Small intestine (tissue), 7 donors: ENCODE measurements around the gene UNC5C. TPM values are rescaled to one million over a fixed set of nuclear protein-coding genes. Genes with fewer than 3 reads are reported as not detected.

Experiments used
- DNase-seq, 2 donors: peaks; one replicate each; pipeline versions ENCODE4 v3.0.0 to v3.0.0-alpha.2; 2013
- FAIRE-seq: peaks from 2 replicates; lab custom pipeline; 2012; peaks lifted over from hg19 to GRCh38; lab: Jason Lieb, UNC
- H3K27ac ChIP-seq, 3 donors: one replicate each; pipeline ENCODE4 v1.5.1; 2013; ENCODE audit warnings: low read length in 2 of 3, mild to moderate bottlenecking in 2 of 3, control low read depth in 1 of 3, inconsistent platforms in 1 of 3, low read depth in 1 of 3, moderate library complexity in 1 of 3
- H3K27me3 ChIP-seq, 3 donors: one replicate each; pipeline ENCODE4 v1.6.1; 2013; ENCODE audit warnings: low read length in 3 of 3, inconsistent platforms in 1 of 3; ENCODE audit not compliant: control insufficient read depth in 3 of 3, insufficient read depth in 3 of 3
- H3K36me3 ChIP-seq, 3 donors: one replicate each; pipeline ENCODE4 v1.6.1; 2013; ENCODE audit warnings: low read length in 3 of 3, inconsistent platforms in 1 of 3, low read depth in 1 of 3, mild to moderate bottlenecking in 1 of 3, moderate library complexity in 1 of 3; ENCODE audit not compliant: control insufficient read depth in 3 of 3, insufficient read depth in 2 of 3
- H3K4me1 ChIP-seq, 3 donors: one replicate each; pipeline ENCODE4 v1.6.1; 2013; ENCODE audit warnings: low read length in 2 of 3, inconsistent platforms in 1 of 3, low read depth in 1 of 3, mild to moderate bottlenecking in 1 of 3, moderate library complexity in 1 of 3; ENCODE audit not compliant: control insufficient read depth in 3 of 3, insufficient read depth in 2 of 3
- H3K4me3 ChIP-seq, 3 donors: one replicate each; pipeline ENCODE4 v1.5.1; 2013; ENCODE audit warnings: low read length in 3 of 3, control low read depth in 1 of 3, inconsistent platforms in 1 of 3, low read depth in 1 of 3, mild to moderate bottlenecking in 1 of 3, moderate library complexity in 1 of 3
- H3K9me3 ChIP-seq, 2 donors: one replicate each; pipeline ENCODE4 v1.6.1; 2013; ENCODE audit warnings: low read depth in 1 of 2, low read length in 1 of 2; ENCODE audit not compliant: control insufficient read depth in 2 of 2, insufficient read depth in 1 of 2
- WGBS, 3 donors: extraction: QIAGEN DNeasy Blood & Tissue Kit; methylation state at CpG; one replicate each; pipeline ENCODE4 v1.1.7; 2013; 5-methylcytosine and 5-hydroxymethylcytosine counted together
- polyA plus RNA-seq, 4 donors: library from polyadenylated mRNA; stranded (reverse) in 3 of 4; unstranded in 1 of 4; fragments of 200-250 nt in 3 of 4; fragments of 120-200 nt in 1 of 4; gene quantifications; one replicate each; pipeline versions ENCODE4 v1.2.1 to v1.2.3, GENCODE V29; 2013
- donor health status: healthy with polysubstance abuse.
- donor health status: control.
- donor health status: control.
- donor health status: Bipolar disorder and iron deficiency.
- donor health status: healthy.

Gene UNC5C
- polyA plus RNA-seq, 4 donors: under 0.01 to 2.9 (median 1.1) TPM; not detected in 1

DNA sequence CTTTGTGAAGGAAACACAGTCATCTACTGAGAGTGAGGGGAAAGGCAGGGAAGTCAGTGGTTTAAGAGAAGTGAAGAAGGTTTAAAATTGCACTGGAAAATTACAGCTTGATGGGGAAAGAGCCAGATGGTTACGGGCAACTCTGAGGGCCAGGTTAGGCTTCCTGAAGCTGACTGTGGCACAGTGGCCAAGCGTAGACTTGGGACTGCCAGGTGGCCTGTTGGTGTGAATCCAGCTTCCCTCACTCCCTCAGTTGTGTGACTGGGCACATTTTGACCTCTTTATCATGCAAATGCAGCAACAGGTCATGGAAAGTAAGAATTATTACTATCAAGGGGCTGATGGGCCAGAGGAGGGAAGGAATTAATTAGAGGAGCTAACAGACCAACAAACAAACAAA is 390.1 kb downstream of the UNC5C start:
- 81 to 89% (median 81%) methylated on average over 2 of the region's 2 CpGs for WGBS, 3 donors
- Histone ChIP-seq H3K9me3 (no peaks in the 10 kb centered on the region), H3K4me1 (no peaks in the 10 kb centered on the region), H3K4me3 (no peak overlapping the region), H3K27me3 (no peaks in the 10 kb centered on the region), H3K36me3 (no peaks in the 10 kb centered on the region), H3K27ac (no peak overlapping the region)
- no peak for DNase-seq
- no peak for FAIRE-seq

DNA sequence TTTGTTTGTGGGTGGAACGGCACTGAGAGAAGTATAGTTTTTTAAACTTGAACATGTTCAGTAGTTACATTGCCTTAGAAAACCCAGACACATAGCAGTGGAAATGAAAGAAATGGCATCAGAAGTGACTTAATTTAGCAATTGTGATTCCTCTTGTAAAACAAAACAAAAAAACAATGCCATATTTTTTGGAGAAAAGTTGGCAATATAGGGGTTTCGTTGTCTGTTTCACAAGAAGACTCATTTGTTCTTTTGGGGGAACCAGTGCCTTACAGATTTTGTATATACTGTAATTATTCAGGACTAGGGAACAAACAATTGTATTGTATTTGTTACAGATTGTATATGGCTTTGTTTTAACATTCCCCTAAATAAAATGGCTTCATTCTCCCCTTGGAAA is 390.7 kb downstream of the UNC5C start:
- no peak overlapping the region for H3K4me3 ChIP-seq
- WGBS, 3 donors: 74 to 79% (median 79%) methylated on average over 2 of the region's 2 CpGs
- no peaks in the 10 kb centered on the region for H3K36me3 ChIP-seq
- no peak for FAIRE-seq
- DNase-seq: no peak
- H3K27ac ChIP-seq: no peak overlapping the region
- H3K9me3 ChIP-seq: no peaks in the 10 kb centered on the region
- H3K4me1 ChIP-seq: no peaks in the 10 kb centered on the region
- no peaks in the 10 kb centered on the region for H3K27me3 ChIP-seq

GRCh38 chr4:95157596-95157995 is 391.2 kb downstream of the UNC5C start:
- DNase-seq (no peak), FAIRE-seq (no peak)
- Histone ChIP-seq H3K4me1 (no peaks in the 10 kb centered on the region), H3K27ac (no peak overlapping the region), H3K4me3 (no peak overlapping the region), H3K27me3 (no peaks in the 10 kb centered on the region), H3K36me3 (no peaks in the 10 kb centered on the region), H3K9me3 (no peaks in the 10 kb centered on the region)

- Histone ChIP-seq H3K27ac (no peak overlapping the region), H3K36me3 (no peaks in the 10 kb centered on the region), H3K4me3 (no peak overlapping the region), H3K9me3 (no peaks in the 10 kb centered on the region), H3K4me1 (no peaks in the 10 kb centered on the region), H3K27me3 (no peaks in the 10 kb centered on the region)
- no peak for DNase-seq
- no peak for FAIRE-seq
- WGBS, 3 donors: 35 to 47% (median 42%) methylated on average over 3 of the region's 3 CpGs
Measured at GRCh38 chr4:95156452-95156765, 392.4 kb downstream of the UNC5C start.

DNA sequence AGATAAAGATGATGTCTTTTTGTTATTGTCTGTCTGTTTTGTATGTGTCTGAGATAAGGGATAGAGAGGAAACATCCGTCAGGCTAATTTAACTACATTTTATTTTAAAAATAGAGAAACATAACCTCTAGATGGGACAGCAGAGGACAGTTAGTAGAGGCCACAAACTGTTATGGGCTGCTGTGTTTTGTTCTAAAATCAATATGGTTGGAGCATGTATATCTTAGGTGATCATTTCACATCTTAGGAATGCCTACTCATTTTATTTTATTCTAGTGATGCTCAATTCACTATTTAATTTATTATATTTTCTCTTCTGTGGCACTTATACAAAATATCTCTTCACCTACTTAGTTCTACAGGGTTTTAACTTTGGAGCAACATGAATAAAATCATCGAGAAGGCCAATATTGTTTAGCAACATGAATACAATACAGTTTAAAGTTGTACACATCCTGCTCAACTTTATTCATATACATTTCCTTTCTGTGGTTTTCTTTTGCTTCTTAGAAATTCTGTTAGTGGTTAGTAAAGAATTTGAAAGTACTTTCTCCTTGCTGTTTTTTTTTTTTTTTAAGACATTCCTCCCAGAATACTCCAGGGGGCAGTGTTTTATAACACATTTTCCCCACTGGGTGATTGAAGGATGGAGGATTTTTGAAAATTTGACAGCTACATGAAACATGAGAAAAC is 392.9 kb downstream of the UNC5C start:
- Histone ChIP-seq H3K4me3 (no peak overlapping the region), H3K9me3 (no peaks in the 10 kb centered on the region), H3K4me1 (no peaks in the 10 kb centered on the region), H3K27ac (no peak overlapping the region), H3K27me3 (no peaks in the 10 kb centered on the region), H3K36me3 (no peaks in the 10 kb centered on the region)
- WGBS, 3 donors: 68 to 76% (median 74%) methylated on average over 2 of the region's 2 CpGs
- DNase-seq (peak; percentile 21 to 28), FAIRE-seq (no peak)

DNA sequence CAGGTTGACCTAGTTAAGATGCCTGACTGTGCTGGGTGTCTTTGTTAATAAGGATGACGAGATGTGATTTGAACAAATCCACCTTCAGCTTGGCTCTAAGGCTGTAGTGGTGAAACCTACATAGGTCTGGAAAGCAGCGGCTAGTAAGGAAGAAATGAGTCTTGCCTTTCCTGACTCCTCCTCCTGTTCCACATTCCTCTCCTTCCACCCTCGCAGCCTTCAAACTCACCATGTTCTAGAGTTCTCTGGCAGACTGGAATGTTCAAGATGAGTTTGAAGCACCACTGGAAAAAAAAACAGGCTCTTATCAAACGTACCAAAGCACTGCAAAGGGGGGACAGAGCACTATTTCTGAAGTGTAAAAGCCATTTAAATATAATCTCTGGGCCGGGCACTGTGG is 395.6 kb downstream of the UNC5C start:
- WGBS, 3 donors: 67 to 77% (median 69%) methylated on average over 5 of the region's 5 CpGs
- no peak for DNase-seq
- Histone ChIP-seq H3K4me1 (no peaks in the 10 kb centered on the region), H3K27me3 (no peaks in the 10 kb centered on the region), H3K27ac (no peak overlapping the region), H3K4me3 (no peak overlapping the region), H3K9me3 (no peaks in the 10 kb centered on the region), H3K36me3 (no peaks in the 10 kb centered on the region)
- FAIRE-seq: no peak

DNA sequence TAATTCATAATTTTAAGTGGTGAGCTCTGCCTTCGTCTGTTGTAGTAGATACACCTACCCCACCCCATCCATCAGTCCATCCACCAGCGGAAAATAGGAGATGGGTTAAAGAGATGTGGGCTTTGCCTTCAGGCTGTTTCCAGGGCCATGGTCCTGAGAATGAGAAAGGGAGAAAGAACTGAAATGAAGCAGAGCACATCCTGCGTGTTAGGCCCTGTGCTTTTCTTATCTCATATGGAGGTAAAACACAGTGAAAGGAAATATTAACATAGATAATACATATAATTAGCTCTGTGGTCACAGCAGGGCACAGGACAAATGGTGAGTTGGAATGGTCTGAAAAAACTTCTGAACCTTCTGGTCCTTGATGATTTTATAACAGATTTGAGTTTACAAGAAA is 397.5 kb downstream of the UNC5C start:
- Histone ChIP-seq H3K9me3 (no peaks in the 10 kb centered on the region), H3K27ac (no peak overlapping the region), H3K4me3 (no peak overlapping the region), H3K4me1 (no peaks in the 10 kb centered on the region), H3K36me3 (no peaks in the 10 kb centered on the region), H3K27me3 (no peaks in the 10 kb centered on the region)
- FAIRE-seq (no peak), DNase-seq (no peak)
- 77 to 86% (median 82%) methylated on average over 3 of the region's 3 CpGs for WGBS, 3 donors

- no peak overlapping the region for H3K27ac ChIP-seq
- 62 to 74% (median 64%) methylated on average over 4 of the region's 4 CpGs for WGBS, 3 donors
- DNase-seq (no peak), FAIRE-seq (no peak)
- H3K9me3 ChIP-seq: peaks cover 0 to 10% of the 10 kb centered on the region in 2 donors
- H3K4me3 ChIP-seq: no peak overlapping the region
- no peaks in the 10 kb centered on the region for H3K27me3 ChIP-seq
- no peaks in the 10 kb centered on the region for H3K4me1 ChIP-seq
- no peaks in the 10 kb centered on the region for H3K36me3 ChIP-seq
Measured at GRCh38 chr4:95142932-95143331, 405.8 kb downstream of the UNC5C start.

GRCh38 chr4:95141361-95141760 is 407.4 kb downstream of the UNC5C start:
- no peak for FAIRE-seq

More at GRCh38 chr4:95141361-95141760, 407.4 kb downstream of the UNC5C start:
- Histone ChIP-seq H3K9me3 (peaks cover 0 to 10% of the 10 kb centered on the region in 2 donors), H3K4me1 (no peaks in the 10 kb centered on the region), H3K27me3 (no peaks in the 10 kb centered on the region), H3K4me3 (no peak overlapping the region), H3K27ac (no peak overlapping the region), H3K36me3 (no peaks in the 10 kb centered on the region)
- DNase-seq: no peak
- WGBS, 3 donors: 72 to 87% (median 84%) methylated on average over 5 of the region's 5 CpGs
